HepG2 (cell line): ENCODE measurements around the gene SMDT1. TPM values are rescaled to one million over a fixed set of nuclear protein-coding genes. Genes with fewer than 3 reads are reported as not detected.
A peak's percentile ranks its signal among the peaks of the same experiment; 100 is the strongest.

ENCODE experiments used
- ATAC-seq: fragments of 200-7000 bp; cut with Tn5 transposase; 3 replicates; pipeline ENCODE4 v1.9.1; 2020; ENCODE audit warnings: mild to moderate bottlenecking, moderate library complexity
- BruUV-seq: library from RNA; stranded (reverse); fragments of 400-500 nt; replicated peaks from 2 replicates; lab custom pipeline; 2021; lab: Mats Ljungman, UMichigan
- CTCF ChIA-PET: fragments of 300-600 bp; formaldehyde crosslinking; extraction: SDS; loops from one replicate; lab custom pipeline; 2021; ENCODE audit warnings: low total read pairs, inconsistent platforms, low intra/inter-chr PET ratio; lab: Yijun Ruan, JAX
- POLR2A ChIA-PET: fragments of 350-600 bp; sonication (Branson Sonifier 250); formaldehyde crosslinking; loops from one replicate; lab custom pipeline; 2020; ENCODE audit warnings: antibody characterized with exemption, inconsistent platforms; lab: Yijun Ruan, JAX
- DNase-seq: peaks from one replicate; pipeline ENCODE4 v3.0.0-alpha.2; 2015; ENCODE audit warnings: low spot score
- FAIRE-seq: peaks from 3 replicates; lab custom pipeline; 2011; peaks lifted over from hg19 to GRCh38; lab: Jason Lieb, UNC
- H2AFZ ChIP-seq: one replicate; pipeline ENCODE4 v1.6.1; 2011; ENCODE audit warnings: low read length, inconsistent platforms
- H3K27ac ChIP-seq: fragments of 300-600 bp; 3 replicates; pipeline ENCODE4 v1.8.0; 2011; ENCODE audit warnings: mixed run types, mild to moderate bottlenecking, mixed read lengths, low read length, inconsistent platforms; ENCODE audit not compliant: insufficient read depth; ENCODE audit errors: extremely low read length
- H3K27me3 ChIP-seq, 2 experiments: fragments of 200-600 bp in 1 of 2; 2 replicates in 1 of 2; 3 replicates in 1 of 2; pipeline versions ENCODE4 v1.6.0 to v1.8.0; 2011; ENCODE audit warnings: low read length in 2 of 2, mild to moderate bottlenecking in 2 of 2, moderate library complexity in 2 of 2, inconsistent platforms in 1 of 2; ENCODE audit not compliant: insufficient read depth in 2 of 2, control insufficient read depth in 1 of 2
- H3K36me3 ChIP-seq, 2 experiments: fragments of 200-600 bp in 1 of 2; replicated peaks in 1 of 2; 2 replicates in 1 of 2; 3 replicates in 1 of 2; pipeline versions ENCODE4 v1.5.1 to v1.8.0; 2011; ENCODE audit warnings: low read length in 2 of 2, inconsistent platforms in 1 of 2; ENCODE audit not compliant: insufficient read depth in 2 of 2, control insufficient read depth in 1 of 2
- H3K4me1 ChIP-seq: 2 replicates; pipeline ENCODE4 v1.5.1; 2012; ENCODE audit warnings: low read length, inconsistent platforms; ENCODE audit not compliant: insufficient read depth
- H3K4me2 ChIP-seq: 2 replicates; pipeline ENCODE4 v1.6.0; 2011; ENCODE audit warnings: low read depth, low read length, inconsistent platforms
- H3K4me3 ChIP-seq, 3 experiments: fragments of 200-600 bp in 1 of 3; sonication (generic), shearing (Covaris generic) in 1 of 3; replicated peaks in 1 of 3; 2 replicates each; pipeline ENCODE4 v1.5.1; 2011 to 2016; ENCODE audit warnings: low read length in 3 of 3, inconsistent platforms in 2 of 3, low read depth in 2 of 3, mild to moderate bottlenecking in 2 of 3, control low read depth in 1 of 3, mixed read lengths in 1 of 3; ENCODE audit not compliant: insufficient read depth in 1 of 3
- H3K79me2 ChIP-seq: one replicate; pipeline ENCODE4 v1.6.1; 2011; ENCODE audit warnings: low read length, inconsistent platforms; ENCODE audit not compliant: insufficient read depth
- H3K9ac ChIP-seq: 2 replicates; pipeline ENCODE4 v1.6.0; 2011; ENCODE audit warnings: mild to moderate bottlenecking, low read depth, low read length, inconsistent platforms; ENCODE audit not compliant: insufficient read depth
- H3K9me3 ChIP-seq: 2 replicates; pipeline ENCODE4 v1.5.1; 2012; ENCODE audit warnings: mild to moderate bottlenecking, low read length
- H4K20me1 ChIP-seq: 2 replicates; pipeline ENCODE4 v1.6.0; 2011; ENCODE audit warnings: inconsistent platforms, mild to moderate bottlenecking, low read length, moderate library complexity; ENCODE audit not compliant: insufficient read depth
- EZH2 ChIP-seq: conservative IDR thresholded peaks from 2 replicates; pipeline ENCODE4 v1.6.1; 2012; ENCODE audit warnings: mild to moderate bottlenecking, low read depth, low read length, moderate library complexity
- FLYWCH1 ChIP-seq: sonication (generic); formaldehyde crosslinking; IDR thresholded peaks from 2 replicates; pipeline ENCODE4 v1.8.1; 2023; ENCODE audit warnings: mild to moderate bottlenecking, missing genetic modification reagents
- FOXJ3 ChIP-seq: sonication (generic); formaldehyde crosslinking; IDR thresholded peaks from 2 replicates; pipeline ENCODE4 v1.4.0; 2020; ENCODE audit warnings: missing genetic modification reagents, mild to moderate bottlenecking, borderline replicate concordance
- GATAD1 ChIP-seq: IDR thresholded peaks from 2 replicates; pipeline ENCODE4 v1.6.1; 2016; ENCODE audit warnings: missing genetic modification reagents, missing compliant biosample characterization
- GTF3A ChIP-seq: sonication (generic); formaldehyde crosslinking; conservative IDR thresholded peaks from 2 replicates; pipeline ENCODE4 v1.4.0; 2020; ENCODE audit warnings: mild to moderate bottlenecking, missing genetic modification reagents
- MYC ChIP-seq: sonication (generic); formaldehyde crosslinking; IDR thresholded peaks from 2 replicates; pipeline ENCODE4 v1.9.0; 2021; ENCODE audit warnings: missing genetic modification reagents, borderline replicate concordance
- NR2C2 ChIP-seq: sonication (generic); formaldehyde crosslinking; IDR thresholded peaks from 2 replicates; pipeline ENCODE4 v1.4.0; 2020; ENCODE audit warnings: missing genetic modification reagents, mild to moderate bottlenecking, moderate library complexity, borderline replicate concordance
- POGZ ChIP-seq: sonication (generic); formaldehyde crosslinking; IDR thresholded peaks from 2 replicates; pipeline ENCODE4 v1.4.0; 2020; ENCODE audit warnings: mild to moderate bottlenecking, missing genetic modification reagents
- SALL2 ChIP-seq: sonication (generic); formaldehyde crosslinking; IDR thresholded peaks from 2 replicates; pipeline ENCODE4 v1.8.1; 2023; ENCODE audit warnings: mild to moderate bottlenecking, missing genetic modification reagents, inconsistent platforms
- TBL1XR1 ChIP-seq: fragments of 150-350 bp; IDR thresholded peaks from 2 replicates; pipeline ENCODE4 v1.6.1; 2014; ENCODE audit warnings: borderline replicate concordance, low read length; ENCODE audit not compliant: partially characterized antibody
- ZMAT3 ChIP-seq: sonication (generic); formaldehyde crosslinking; conservative IDR thresholded peaks from 2 replicates; pipeline ENCODE4 v1.7.0; 2021; ENCODE audit warnings: missing genetic modification reagents
- ZNF564 ChIP-seq: sonication (generic); formaldehyde crosslinking; IDR thresholded peaks from 2 replicates; pipeline ENCODE4 v1.8.1; 2023; ENCODE audit warnings: mild to moderate bottlenecking, missing genetic modification reagents
- WGBS: methylation state at CpG from one replicate; pipeline ENCODE4 v1.1.6; 2017; ENCODE audit warnings: low lambda C conversion rate; 5-methylcytosine and 5-hydroxymethylcytosine counted together
- in situ Hi-C: cut with HindIII; loops from 2 replicates; pipeline ENCODE4 v1.10.0; 2017; ENCODE audit warnings: low pct_unique_long_range_greater_than_20kb; ENCODE audit not compliant: extremely low pct_ligation_motif_present
- intact Hi-C: fragments of 100-400 bp; cut with micrococcal nuclease; formaldehyde crosslinking; loops from one replicate; pipeline ENCODE4 v1.10.0; 2022; ENCODE audit not compliant: unreplicated experiment
- polyA plus RNA-seq, 8 experiments: library from polyadenylated mRNA; depleted of rRNA in 3 of 8; stranded (reverse) in 7 of 8; unstranded in 1 of 8; fragments of >200 nt; fragmentation: Illumina TruSeq in 4 of 8; extraction: Trizol in 4 of 8; gene quantifications; 2 replicates each; pipeline versions ENCODE4 v1.2.1 to v1.2.3, GENCODE V29; 2011 to 2016; ENCODE audit warnings: low read depth in 4 of 8, missing spikeins in 1 of 8, mixed read lengths in 1 of 8; ENCODE audit not compliant: insufficient read depth in 1 of 8
- total RNA-seq, 5 experiments: library from RNA; depleted of rRNA; stranded (reverse); fragments of >200 nt; fragmentation: Illumina TruSeq; extraction: Trizol; gene quantifications; 2 replicates each; pipeline ENCODE4 v1.2.3, GENCODE V29; 2016; ENCODE audit warnings: low read depth in 1 of 5
- TF ChIP-seq, protein P1 (sequence below): sonication (generic); formaldehyde crosslinking; IDR thresholded peaks from 2 replicates; pipeline ENCODE4 v1.4.0; 2020; ENCODE audit warnings: missing genetic modification reagents
- TF ChIP-seq, protein P2 (sequence below): sonication (generic); formaldehyde crosslinking; conservative IDR thresholded peaks from 2 replicates; pipeline ENCODE4 v1.8.0; 2022; ENCODE audit warnings: missing genetic modification reagents
- TF ChIP-seq, protein P3 (sequence below): IDR thresholded peaks from 2 replicates; pipeline ENCODE4 v1.6.1; 2016; ENCODE audit warnings: missing genetic modification reagents, missing compliant biosample characterization

SMDT1 gene
- total and polyA plus RNA-seq, 2 of the 13 experiments (the other 11 are each of a cell fraction or from before 2014, with no cell fraction given): 8.3 to 26.6 TPM

DNA sequence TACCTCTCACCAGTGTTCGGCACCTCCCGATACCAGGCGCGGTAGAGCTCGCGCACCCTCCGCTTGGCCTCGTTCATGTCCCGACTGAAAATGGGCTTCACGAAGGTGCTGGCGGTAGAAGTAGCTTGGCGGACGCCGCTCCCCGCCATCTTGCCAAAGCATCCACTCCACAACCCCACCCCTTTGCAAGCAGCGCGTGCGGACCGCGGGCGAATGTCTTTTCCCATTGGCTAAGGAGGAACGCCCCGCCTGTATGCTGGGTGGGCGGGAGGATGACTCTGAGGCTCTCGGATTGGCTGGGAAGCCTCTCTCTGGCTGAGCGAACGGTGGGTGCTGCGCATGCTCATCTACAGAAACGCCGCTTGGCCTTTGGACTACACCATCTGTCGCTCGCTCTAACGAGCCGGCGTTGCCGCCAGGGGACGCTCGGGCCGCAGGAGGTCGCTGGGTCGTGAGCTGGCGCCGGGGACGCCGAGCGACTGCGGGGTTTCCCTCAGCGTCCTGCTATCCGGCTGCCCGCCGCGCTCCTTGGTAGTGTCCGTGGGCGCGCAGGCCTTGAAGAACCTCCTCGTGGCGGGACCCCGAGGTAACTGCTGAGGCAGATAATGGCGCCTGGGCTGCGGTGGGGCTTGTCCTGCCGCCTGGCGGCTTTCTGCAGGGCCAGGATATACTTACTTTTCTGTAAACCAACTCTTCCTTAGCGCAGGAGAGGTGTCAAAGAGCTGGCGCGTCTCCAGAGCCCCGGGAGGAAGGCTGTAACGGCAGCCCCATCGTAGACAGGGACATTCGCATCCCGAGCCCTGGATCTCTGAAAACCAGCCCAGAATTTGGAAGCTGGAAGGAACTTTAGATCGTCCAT lies 11.3 kb downstream of the SMDT1 start, which contains the start of gene NDUFA6:
NDUFA6 (minus strand) TSS at position 177 of the 859 bp plus-strand sequence; CDS start at position 149, 28 bp downstream.
- H3K27ac ChIP-seq: peak within 1 kb of the TSS; percentile 99
- FAIRE-seq (peak; percentile 88), DNase-seq (peak; percentile 97), ATAC-seq (peak; percentile 95)
- 2% methylated on average over 18 of the region's 71 CpGs for WGBS
- CTCF ChIA-PET: interaction anchor here (0.7 to 3.4 kb wide), 3 partner anchors 11 to 347 kb away, joined by 3 to 35 read pairs (median 3); partner anchors contain the start of gene SMDT1
- peaks cover 8 to 13% of the 10 kb centered on the region in 2 experiments for H3K36me3 ChIP-seq
- no TSS peak for BruUV-seq
- no peaks in the 10 kb centered on the region for H3K9me3 ChIP-seq
- H3K4me1 ChIP-seq: peaks cover 23% of the 10 kb centered on the region
- H3K4me2 ChIP-seq: peak within 1 kb of the TSS; percentile 86
- no peaks in the 10 kb centered on the region for H3K27me3 ChIP-seq
- no peaks in the 10 kb centered on the region for H4K20me1 ChIP-seq
- no peak within 1 kb of the TSS for H2AFZ ChIP-seq
- H3K9ac ChIP-seq: peak within 1 kb of the TSS; percentile 98
- H3K4me3 ChIP-seq: peak within 1 kb of the TSS; percentile 84 to 98 (median 91)
- in situ Hi-C loops (no loop called here), intact Hi-C loops (loop anchor here (1.0 kb wide), 2 partner anchors 11 to 22 kb away; no protein-coding TSS in a partner anchor)
- peaks cover 17% of the 10 kb centered on the region for H3K79me2 ChIP-seq
- POLR2A ChIA-PET: interaction anchor here (0.6 to 4.3 kb wide), 17 partner anchors 11 to 346 kb away, joined by 3 to 89 read pairs (median 4); partner anchors contain the start of genes CCDC134, CENPM, NAGA and SMDT1
- TF ChIP-seq ZNF564 (CRISPR knock-in tag): peak; percentile 99
- TF ChIP-seq MYC (CRISPR knock-in tag): peak; percentile 80
- no peak for TF ChIP-seq GTF3A (CRISPR knock-in tag)
- TF ChIP-seq EZH2: no peak
- TF ChIP-seq, protein P1, sequence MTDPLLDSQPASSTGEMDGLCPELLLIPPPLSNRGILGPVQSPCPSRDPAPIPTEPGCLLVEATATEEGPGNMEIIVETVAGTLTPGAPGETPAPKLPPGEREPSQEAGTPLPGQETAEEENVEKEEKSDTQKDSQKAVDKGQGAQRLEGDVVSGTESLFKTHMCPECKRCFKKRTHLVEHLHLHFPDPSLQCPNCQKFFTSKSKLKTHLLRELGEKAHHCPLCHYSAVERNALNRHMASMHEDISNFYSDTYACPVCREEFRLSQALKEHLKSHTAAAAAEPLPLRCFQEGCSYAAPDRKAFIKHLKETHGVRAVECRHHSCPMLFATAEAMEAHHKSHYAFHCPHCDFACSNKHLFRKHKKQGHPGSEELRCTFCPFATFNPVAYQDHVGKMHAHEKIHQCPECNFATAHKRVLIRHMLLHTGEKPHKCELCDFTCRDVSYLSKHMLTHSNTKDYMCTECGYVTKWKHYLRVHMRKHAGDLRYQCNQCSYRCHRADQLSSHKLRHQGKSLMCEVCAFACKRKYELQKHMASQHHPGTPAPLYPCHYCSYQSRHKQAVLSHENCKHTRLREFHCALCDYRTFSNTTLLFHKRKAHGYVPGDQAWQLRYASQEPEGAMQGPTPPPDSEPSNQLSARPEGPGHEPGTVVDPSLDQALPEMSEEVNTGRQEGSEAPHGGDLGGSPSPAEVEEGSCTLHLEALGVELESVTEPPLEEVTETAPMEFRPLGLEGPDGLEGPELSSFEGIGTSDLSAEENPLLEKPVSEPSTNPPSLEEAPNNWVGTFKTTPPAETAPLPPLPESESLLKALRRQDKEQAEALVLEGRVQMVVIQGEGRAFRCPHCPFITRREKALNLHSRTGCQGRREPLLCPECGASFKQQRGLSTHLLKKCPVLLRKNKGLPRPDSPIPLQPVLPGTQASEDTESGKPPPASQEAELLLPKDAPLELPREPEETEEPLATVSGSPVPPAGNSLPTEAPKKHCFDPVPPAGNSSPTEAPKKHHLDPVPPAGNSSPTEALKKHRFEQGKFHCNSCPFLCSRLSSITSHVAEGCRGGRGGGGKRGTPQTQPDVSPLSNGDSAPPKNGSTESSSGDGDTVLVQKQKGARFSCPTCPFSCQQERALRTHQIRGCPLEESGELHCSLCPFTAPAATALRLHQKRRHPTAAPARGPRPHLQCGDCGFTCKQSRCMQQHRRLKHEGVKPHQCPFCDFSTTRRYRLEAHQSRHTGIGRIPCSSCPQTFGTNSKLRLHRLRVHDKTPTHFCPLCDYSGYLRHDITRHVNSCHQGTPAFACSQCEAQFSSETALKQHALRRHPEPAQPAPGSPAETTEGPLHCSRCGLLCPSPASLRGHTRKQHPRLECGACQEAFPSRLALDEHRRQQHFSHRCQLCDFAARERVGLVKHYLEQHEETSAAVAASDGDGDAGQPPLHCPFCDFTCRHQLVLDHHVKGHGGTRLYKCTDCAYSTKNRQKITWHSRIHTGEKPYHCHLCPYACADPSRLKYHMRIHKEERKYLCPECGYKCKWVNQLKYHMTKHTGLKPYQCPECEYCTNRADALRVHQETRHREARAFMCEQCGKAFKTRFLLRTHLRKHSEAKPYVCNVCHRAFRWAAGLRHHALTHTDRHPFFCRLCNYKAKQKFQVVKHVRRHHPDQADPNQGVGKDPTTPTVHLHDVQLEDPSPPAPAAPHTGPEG (CRISPR knock-in tag): peak; percentile 55; the same call in 1 of the 2 replicates
- peak; percentile 87 for TF ChIP-seq GATAD1 (CRISPR knock-in tag)
- no peak for TF ChIP-seq ZMAT3 (CRISPR knock-in tag)
- no peak for TF ChIP-seq FLYWCH1
- TF ChIP-seq, protein P2, sequence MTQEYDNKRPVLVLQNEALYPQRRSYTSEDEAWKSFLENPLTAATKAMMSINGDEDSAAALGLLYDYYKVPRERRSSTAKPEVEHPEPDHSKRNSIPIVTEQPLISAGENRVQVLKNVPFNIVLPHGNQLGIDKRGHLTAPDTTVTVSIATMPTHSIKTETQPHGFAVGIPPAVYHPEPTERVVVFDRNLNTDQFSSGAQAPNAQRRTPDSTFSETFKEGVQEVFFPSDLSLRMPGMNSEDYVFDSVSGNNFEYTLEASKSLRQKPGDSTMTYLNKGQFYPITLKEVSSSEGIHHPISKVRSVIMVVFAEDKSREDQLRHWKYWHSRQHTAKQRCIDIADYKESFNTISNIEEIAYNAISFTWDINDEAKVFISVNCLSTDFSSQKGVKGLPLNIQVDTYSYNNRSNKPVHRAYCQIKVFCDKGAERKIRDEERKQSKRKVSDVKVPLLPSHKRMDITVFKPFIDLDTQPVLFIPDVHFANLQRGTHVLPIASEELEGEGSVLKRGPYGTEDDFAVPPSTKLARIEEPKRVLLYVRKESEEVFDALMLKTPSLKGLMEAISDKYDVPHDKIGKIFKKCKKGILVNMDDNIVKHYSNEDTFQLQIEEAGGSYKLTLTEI (CRISPR knock-in tag): no peak
- TF ChIP-seq SALL2: peak; percentile 92
- peak; percentile 78; the same call in 1 of the 2 replicates for TF ChIP-seq FOXJ3 (CRISPR knock-in tag)
- TF ChIP-seq NR2C2: no peak; the same call in 1 of the 2 replicates
- TF ChIP-seq TBL1XR1: no peak
- TF ChIP-seq POGZ (CRISPR knock-in tag): peak; percentile 66
- TF ChIP-seq, protein P3, sequence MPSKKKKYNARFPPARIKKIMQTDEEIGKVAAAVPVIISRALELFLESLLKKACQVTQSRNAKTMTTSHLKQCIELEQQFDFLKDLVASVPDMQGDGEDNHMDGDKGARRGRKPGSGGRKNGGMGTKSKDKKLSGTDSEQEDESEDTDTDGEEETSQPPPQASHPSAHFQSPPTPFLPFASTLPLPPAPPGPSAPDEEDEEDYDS (CRISPR knock-in tag): peak; percentile 89
